Measurements from ENCODE around the gene IGSF11.
"Not testable (repeated sequence)": the region's sequence is repeated elsewhere in the genome, so short reads cannot be mapped to it uniquely, and the experiment has no call there.

The IGSF11 gene

GRCh38 chr3:118977671-118978392 is 56.8 kb downstream of the IGSF11 start:
- no peak for TF ChIP-seq CTCF (IDR thresholded peaks at IDR 0.05)
- H3K4me3 ChIP-seq = no peak overlapping the region
- no peak overlapping the region for H3K27ac ChIP-seq
- DNase-seq (ENCODE audit: low spot score) = no peak

- DNase-seq (ENCODE audit: low spot score) = no peak
- H3K4me3 ChIP-seq = no peak overlapping the region
- H3K27ac ChIP-seq = no peak overlapping the region
- no peak for TF ChIP-seq CTCF (IDR thresholded peaks at IDR 0.05)
Measured at GRCh38 chr3:118977118-118977517, 57.5 kb downstream of the IGSF11 start.

GRCh38 chr3:118975476-118975875 is 59.2 kb downstream of the IGSF11 start:
- DNase-seq (ENCODE audit: low spot score); H3K27ac ChIP-seq; H3K4me3 ChIP-seq: not testable (repeated sequence)

GRCh38 chr3:118974356-118975097 is 60.1 kb downstream of the IGSF11 start:
- no peak for DNase-seq (ENCODE audit: low spot score)
- no peak for TF ChIP-seq CTCF (IDR thresholded peaks at IDR 0.05)
- Histone ChIP-seq H3K4me3 (no peak overlapping the region), H3K27ac (no peak overlapping the region)

GRCh38 chr3:118973050-118973449 is 61.6 kb downstream of the IGSF11 start:
- H3K4me3 ChIP-seq = no peak overlapping the region
- DNase-seq (ENCODE audit: low spot score) = no peak
- no peak overlapping the region for H3K27ac ChIP-seq
- no peak for TF ChIP-seq CTCF (IDR thresholded peaks at IDR 0.05)

- DNase-seq (ENCODE audit: low spot score) = no peak
- Histone ChIP-seq H3K27ac (no peak overlapping the region), H3K4me3 (no peak overlapping the region)
- no peak for TF ChIP-seq CTCF (IDR thresholded peaks at IDR 0.05)
Measured at GRCh38 chr3:118970819-118971218, 63.8 kb downstream of the IGSF11 start.

GRCh38 chr3:118968640-118969039 is 66.0 kb downstream of the IGSF11 start:
- Histone ChIP-seq H3K27ac (no peak overlapping the region), H3K4me3 (no peak overlapping the region)
- TF ChIP-seq CTCF (IDR thresholded peaks at IDR 0.05) = no peak
- DNase-seq (ENCODE audit: low spot score) = no peak

Measured in coronary artery (tissue), 2 donors.